Measurements from ENCODE around the gene ACTL8.

Gene ACTL8

GRCh38 chr1:17770983-17771382, 15.8 kb downstream of the ACTL8 start:
- DNase-seq (ENCODE audit: low read depth, low spot score) = no peak

GRCh38 chr1:17772615-17773212, 17.6 kb downstream of the ACTL8 start:
- DNase-seq (ENCODE audit: low read depth, low spot score) = no peak

GRCh38 chr1:17773591-17774326, 18.6 kb downstream of the ACTL8 start:
- no peak for DNase-seq (ENCODE audit: low read depth, low spot score)

GRCh38 chr1:17774452-17774851, 19.3 kb downstream of the ACTL8 start:
- DNase-seq (ENCODE audit: low read depth, low spot score) = no peak

- no peak for DNase-seq (ENCODE audit: low read depth, low spot score)
Observed at GRCh38 chr1:17775796-17776195, 20.7 kb downstream of the ACTL8 start.

GRCh38 chr1:17776426-17776825, 21.3 kb downstream of the ACTL8 start:
- no peak for DNase-seq (ENCODE audit: low read depth, low spot score)

GRCh38 chr1:17777330-17777729, 22.2 kb downstream of the ACTL8 start:
- DNase-seq (ENCODE audit: low read depth, low spot score) = no peak

GRCh38 chr1:17777818-17778217, 22.7 kb downstream of the ACTL8 start:
- no peak for DNase-seq (ENCODE audit: low read depth, low spot score)

GRCh38 chr1:17780916-17781315, 25.8 kb downstream of the ACTL8 start:
- no peak for DNase-seq (ENCODE audit: low read depth, low spot score)

- DNase-seq (ENCODE audit: low read depth, low spot score) = no peak
Observed at GRCh38 chr1:17789926-17790325, 34.8 kb downstream of the ACTL8 start.

GRCh38 chr1:17790383-17791054, 35.4 kb downstream of the ACTL8 start:
- no peak for DNase-seq (ENCODE audit: low read depth, low spot score)

GRCh38 chr1:17791055-17791390, 35.9 kb downstream of the ACTL8 start:
- DNase-seq (ENCODE audit: low read depth, low spot score) = no peak

GRCh38 chr1:17791480-17791879, 36.3 kb downstream of the ACTL8 start:
- no peak for DNase-seq (ENCODE audit: low read depth, low spot score)

- DNase-seq (ENCODE audit: low read depth, low spot score) = no peak
Observed at GRCh38 chr1:17792421-17792820, 37.3 kb downstream of the ACTL8 start.

GRCh38 chr1:17795081-17795809, 40.1 kb downstream of the ACTL8 start:
- no peak for DNase-seq (ENCODE audit: low read depth, low spot score)

- DNase-seq (ENCODE audit: low read depth, low spot score) = no peak
Observed at GRCh38 chr1:17795836-17796645, 40.9 kb downstream of the ACTL8 start.

GRCh38 chr1:17797478-17797877, 42.3 kb downstream of the ACTL8 start:
- no peak for DNase-seq (ENCODE audit: low read depth, low spot score)

- DNase-seq (ENCODE audit: low read depth, low spot score) = no peak
Observed at GRCh38 chr1:17798011-17798410, 42.9 kb downstream of the ACTL8 start.

- DNase-seq (ENCODE audit: low read depth, low spot score) = no peak
Observed at GRCh38 chr1:17798799-17799382, 43.8 kb downstream of the ACTL8 start.

- no peak for DNase-seq (ENCODE audit: low read depth, low spot score)
Observed at GRCh38 chr1:17799642-17800041, 44.5 kb downstream of the ACTL8 start.

- DNase-seq (ENCODE audit: low read depth, low spot score) = no peak
Observed at GRCh38 chr1:17802164-17802563, 47.0 kb downstream of the ACTL8 start.

All from brain pericyte (primary cell).